GM21390 (cell line): ENCODE results near the gene FAM171A2.

ENCODE experiments used
- ATAC-seq: cut with Tn5 transposase; IDR thresholded peaks from one replicate; pipeline ENCODE4 v1.9.1; 2021; ENCODE audit not compliant: unreplicated experiment

Gene FAM171A2

GRCh38 chr17:44361292-44362260, 2.1 kb downstream of the FAM171A2 start:
- no peak for ATAC-seq

DNA sequence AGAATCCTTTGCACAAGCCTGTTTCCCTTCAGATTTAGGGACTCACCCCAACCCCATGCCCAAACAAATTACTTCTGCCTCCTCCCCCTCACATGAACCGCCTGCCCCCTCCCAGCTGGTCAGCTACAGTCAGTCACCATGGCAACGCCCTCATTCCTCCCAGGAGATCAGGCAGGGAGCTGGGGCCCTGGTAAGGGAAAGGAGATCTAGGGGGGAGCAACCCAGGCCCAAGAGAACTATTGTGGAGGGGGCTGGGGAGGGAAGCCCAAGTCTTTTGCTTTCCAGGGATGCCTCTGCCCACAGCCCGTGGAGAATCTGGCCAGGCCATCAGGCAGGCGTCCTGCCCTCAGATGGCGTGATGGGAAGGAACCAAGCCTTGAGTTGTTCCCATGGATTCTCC, 2.8 kb downstream of the FAM171A2 start:
- ATAC-seq = no peak

- ATAC-seq = no peak
These were observed 3.5 kb downstream of the FAM171A2 start for GRCh38 chr17:44360144-44360533.

DNA sequence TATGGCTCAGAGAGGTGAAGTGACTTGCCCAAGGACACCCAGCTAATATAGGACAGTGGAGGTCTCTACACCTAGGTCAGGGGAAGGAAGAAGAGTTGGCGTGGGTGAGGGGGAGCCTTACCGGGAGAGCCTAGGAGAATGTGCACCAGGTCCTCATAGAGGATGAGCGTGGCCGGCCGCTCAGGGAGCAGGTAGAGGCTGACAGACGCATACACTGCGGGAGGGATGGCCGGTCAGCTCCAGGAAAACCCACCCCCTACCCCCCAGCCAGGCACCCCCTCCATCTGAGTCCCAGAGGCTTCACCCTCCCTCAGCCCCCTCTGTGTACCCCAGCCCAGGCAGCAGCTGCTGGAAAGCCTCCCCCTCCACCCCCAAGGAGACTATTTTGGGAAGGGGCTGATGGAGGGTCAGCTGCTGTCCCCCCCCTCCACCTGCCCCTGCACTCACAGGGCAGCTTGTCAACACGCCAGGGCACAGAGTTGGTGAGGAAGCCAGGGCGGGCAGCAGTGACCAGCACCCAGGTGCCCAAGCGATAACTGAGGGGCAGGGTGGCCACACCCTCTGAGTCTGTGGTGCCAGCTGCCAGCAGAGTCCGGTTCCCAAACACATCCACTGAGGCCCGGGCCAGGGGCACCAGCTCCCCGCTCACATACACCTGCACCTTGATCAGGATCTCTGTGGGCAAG, 4.1 kb downstream of the FAM171A2 start:
- no peak for ATAC-seq

DNA sequence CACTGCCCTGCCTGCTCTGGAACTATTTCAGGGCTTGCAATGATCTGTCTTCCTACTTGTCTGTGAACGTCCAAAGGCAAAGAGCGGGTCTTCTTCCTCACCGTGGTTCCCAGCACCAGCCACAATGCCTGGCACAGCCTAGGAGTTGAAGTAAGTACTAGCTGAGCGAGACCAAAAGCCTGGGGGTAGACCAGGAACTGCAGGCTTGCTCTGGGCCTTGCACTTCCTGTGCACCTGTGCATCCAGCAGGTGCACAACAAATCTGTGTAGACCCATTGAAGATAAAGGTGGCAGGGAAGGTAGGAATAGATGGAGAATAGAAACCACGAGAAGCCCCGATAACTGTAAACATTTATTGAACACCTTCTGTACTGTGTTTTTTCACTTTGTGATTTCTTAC, 4.6 kb downstream of the FAM171A2 start:
- no peak for ATAC-seq

- no peak for ATAC-seq
These were observed 5.6 kb downstream of the FAM171A2 start for GRCh38 chr17:44358066-44358465.

- no peak for ATAC-seq
These were observed 7.4 kb downstream of the FAM171A2 start for GRCh38 chr17:44356241-44356640.

GRCh38 chr17:44355642-44356099, 8.0 kb downstream of the FAM171A2 start:
- no peak for ATAC-seq

DNA sequence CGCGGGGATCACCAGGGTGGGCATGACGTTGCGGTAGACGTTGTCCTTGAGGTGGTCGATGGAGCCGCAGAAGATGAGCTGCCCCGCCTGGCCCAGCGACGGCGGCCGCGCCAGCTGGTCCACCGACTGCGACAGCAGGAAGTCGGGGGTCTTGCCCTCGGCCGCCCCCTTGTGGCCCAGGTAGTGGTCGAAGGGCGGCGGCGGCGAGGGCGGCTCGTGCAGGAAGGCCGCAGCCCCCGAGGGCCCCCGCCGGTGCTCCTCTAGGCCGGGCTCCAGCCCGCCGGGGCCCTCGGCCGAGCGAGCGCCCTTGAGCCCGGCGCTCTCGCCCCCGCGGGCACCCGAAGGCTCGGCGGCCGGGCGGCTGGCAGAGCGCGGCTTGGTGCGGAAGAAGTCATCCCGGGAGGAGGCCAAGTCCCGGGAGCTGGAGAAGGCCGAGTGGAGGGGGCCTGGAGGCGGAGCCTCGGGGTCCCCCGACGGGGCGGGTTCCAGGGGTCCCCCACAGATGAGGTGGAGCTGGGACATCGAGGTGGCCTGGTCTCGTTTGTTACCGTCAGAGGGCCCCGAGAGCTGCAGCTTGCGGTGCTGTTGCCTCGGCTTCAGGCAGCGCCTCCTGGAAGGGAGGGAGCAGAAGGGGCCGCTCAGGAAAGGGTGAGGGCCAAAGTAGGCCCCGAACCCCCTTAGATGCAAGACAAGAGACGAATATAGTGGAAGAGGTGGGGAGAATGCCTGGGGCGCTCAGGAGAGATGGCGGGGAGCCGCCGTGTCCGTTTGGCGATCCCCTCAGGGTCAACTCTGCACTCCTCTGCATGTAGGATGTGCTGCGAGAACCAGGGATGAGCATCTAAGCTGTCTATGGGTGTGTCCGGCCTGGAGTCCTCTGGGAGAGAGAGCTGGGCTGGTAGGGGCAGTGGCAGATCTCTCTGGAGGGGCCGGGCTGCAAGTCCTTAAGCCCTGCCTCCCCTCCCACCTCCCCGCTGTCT, 8.8 kb downstream of the FAM171A2 start:
- no peak for ATAC-seq

DNA sequence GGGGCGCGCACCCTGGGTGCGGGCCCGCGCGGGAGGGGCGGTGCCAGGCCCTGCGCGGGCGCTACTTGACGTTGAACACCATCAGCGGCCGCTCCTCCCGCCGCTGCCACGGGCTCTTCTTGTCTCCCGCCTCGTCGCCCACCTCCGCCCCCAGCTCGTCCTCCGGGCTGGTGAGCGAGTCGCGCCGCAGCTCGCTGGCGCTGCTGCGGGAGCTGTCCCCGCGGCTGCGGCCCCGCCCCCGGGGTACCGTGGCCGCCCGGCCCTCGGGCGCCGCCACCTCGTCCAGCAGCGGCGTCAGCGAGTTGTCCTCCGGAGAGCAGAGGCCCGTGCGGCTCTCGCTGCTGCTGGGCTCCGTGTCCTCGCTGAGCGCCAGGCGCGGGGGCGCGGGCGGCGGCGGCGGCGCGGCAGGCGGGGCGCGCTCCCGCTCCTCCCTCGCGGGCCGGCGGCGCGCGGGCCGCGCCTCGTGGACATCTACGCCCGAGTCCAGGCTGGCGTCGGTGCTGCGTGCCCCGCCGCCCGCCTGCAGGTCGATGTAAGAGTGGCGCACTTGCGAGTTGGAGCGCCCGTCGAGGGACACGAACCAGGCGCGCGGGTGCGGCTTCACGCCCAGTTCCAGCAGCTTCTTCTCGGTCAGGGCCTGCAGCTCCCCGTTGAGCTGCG, 9.9 kb downstream of the FAM171A2 start:
- no peak for ATAC-seq

- no peak for ATAC-seq
These were observed 10.6 kb downstream of the FAM171A2 start for GRCh38 chr17:44352828-44353671.

- ATAC-seq = no peak
These were observed 11.5 kb downstream of the FAM171A2 start for GRCh38 chr17:44351961-44352827.

DNA sequence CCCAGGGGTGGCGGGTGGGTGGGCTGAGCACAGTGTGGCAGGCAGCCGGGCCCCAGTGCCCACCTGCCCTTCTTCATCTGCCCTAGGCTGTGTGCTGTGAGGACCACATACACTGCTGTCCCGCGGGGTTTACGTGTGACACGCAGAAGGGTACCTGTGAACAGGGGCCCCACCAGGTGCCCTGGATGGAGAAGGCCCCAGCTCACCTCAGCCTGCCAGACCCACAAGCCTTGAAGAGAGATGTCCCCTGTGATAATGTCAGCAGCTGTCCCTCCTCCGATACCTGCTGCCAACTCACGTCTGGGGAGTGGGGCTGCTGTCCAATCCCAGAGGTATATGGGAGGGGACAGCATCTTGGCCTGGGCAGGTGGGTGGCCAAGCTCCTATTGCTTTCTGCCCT, 12.2 kb downstream of the FAM171A2 start:
- ATAC-seq = no peak

GRCh38 chr17:44350733-44351226, 12.9 kb downstream of the FAM171A2 start:
- ATAC-seq = no peak

- no peak for ATAC-seq
These were observed 14.0 kb downstream of the FAM171A2 start for GRCh38 chr17:44349553-44350070.

- ATAC-seq = no peak
These were observed 14.7 kb downstream of the FAM171A2 start for GRCh38 chr17:44348988-44349364.

DNA sequence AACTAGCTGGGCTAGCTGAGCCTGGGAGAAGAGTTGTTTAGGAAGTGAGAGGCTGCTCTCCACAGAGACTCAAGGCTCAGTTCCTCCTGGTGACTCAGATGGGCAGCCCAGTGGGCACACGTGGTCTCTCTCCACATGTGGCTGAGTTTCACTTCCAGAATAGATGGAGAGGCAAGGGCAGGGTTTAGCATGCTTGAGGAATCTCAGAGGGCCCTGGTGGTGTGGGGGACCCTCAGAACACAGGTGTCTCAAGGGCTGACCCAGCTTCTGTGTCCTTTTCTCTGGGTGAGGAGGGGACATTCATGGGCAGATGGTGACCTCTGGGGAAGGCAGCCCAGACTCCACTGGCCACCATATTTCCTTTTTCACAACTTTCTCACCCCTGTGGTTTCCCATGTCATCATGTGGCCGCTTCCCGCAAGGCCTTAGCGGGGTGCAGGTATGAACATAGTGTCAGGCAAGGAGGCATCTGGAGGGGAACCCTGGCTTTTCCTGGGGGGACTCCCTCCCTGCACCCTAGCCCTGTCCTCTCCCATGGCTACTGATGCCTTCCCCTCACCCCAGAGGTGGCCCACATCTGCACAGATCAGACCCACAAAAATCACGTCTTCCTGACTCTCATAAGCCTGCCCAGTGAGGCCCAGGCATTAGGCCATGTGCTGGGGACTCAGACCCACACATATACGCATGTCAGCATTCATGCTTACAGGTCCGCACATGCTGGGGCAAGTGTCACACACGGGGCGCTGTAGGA, 15.2 kb downstream of the FAM171A2 start:
- peak; percentile 48 for ATAC-seq
